Fibroblast of skin of scalp (primary cell): ENCODE data around the gene UBE2G2.

Experiments used
- DNase-seq: peaks from one replicate; pipeline ENCODE4 v3.0.0-alpha.2; 2013

UBE2G2 gene

GRCh38 chr21:44815225-44815624 is 13.6 kb upstream of the UBE2G2 start:
- DNase-seq, result no peak

GRCh38 chr21:44814498-44815023 is 12.9 kb upstream of the UBE2G2 start:
- DNase-seq, result peak; percentile 52

- DNase-seq, result no peak
Observed at GRCh38 chr21:44813727-44814126, 12.1 kb upstream of the UBE2G2 start.

GRCh38 chr21:44813149-44813548 is 11.5 kb upstream of the UBE2G2 start:
- DNase-seq, result no peak

GRCh38 chr21:44812640-44813039 is 11.0 kb upstream of the UBE2G2 start:
- DNase-seq, result no peak

GRCh38 chr21:44810779-44811178 is 9.2 kb upstream of the UBE2G2 start:
- DNase-seq, result no peak

- no peak for DNase-seq
Observed at GRCh38 chr21:44805859-44806258, 4.2 kb upstream of the UBE2G2 start.

GRCh38 chr21:44805226-44805625 is 3.6 kb upstream of the UBE2G2 start:
- DNase-seq, result no peak

GRCh38 chr21:44804762-44805161 is 3.1 kb upstream of the UBE2G2 start:
- no peak for DNase-seq

- no peak for DNase-seq
Observed at GRCh38 chr21:44803651-44804050, 2.0 kb upstream of the UBE2G2 start.

GRCh38 chr21:44802396-44803153 is 955 bp upstream of the UBE2G2 start:
- no peak for DNase-seq

GRCh38 chr21:44800971-44801467 is 601 bp downstream of the UBE2G2 start:
- DNase-seq, result no peak

- peak; percentile 54 for DNase-seq
Observed at GRCh38 chr21:44800103-44800502, 1.5 kb downstream of the UBE2G2 start.

- no peak for DNase-seq
Observed at GRCh38 chr21:44799646-44800045, 2.0 kb downstream of the UBE2G2 start.

- DNase-seq, result no peak
Observed at GRCh38 chr21:44797775-44798174, 3.8 kb downstream of the UBE2G2 start.

GRCh38 chr21:44795342-44795741 is 6.3 kb downstream of the UBE2G2 start:
- no peak for DNase-seq

GRCh38 chr21:44793592-44794374 is 7.8 kb downstream of the UBE2G2 start:
- DNase-seq, result no peak

- DNase-seq, result peak; percentile 58
Observed at GRCh38 chr21:44792702-44793591, 8.7 kb downstream of the UBE2G2 start.

- no peak for DNase-seq
Observed at GRCh38 chr21:44791993-44792392, 9.6 kb downstream of the UBE2G2 start.

GRCh38 chr21:44791246-44791645 is 10.4 kb downstream of the UBE2G2 start:
- no peak for DNase-seq

- DNase-seq, result no peak
Observed at GRCh38 chr21:44790368-44790767, 11.3 kb downstream of the UBE2G2 start.

- peak; percentile 27 for DNase-seq
Observed at GRCh38 chr21:44789880-44790279, 11.7 kb downstream of the UBE2G2 start.
